Motor neuron (in vitro differentiated cells): ENCODE data around the gene C1QTNF9. TPM values are rescaled to one million over a fixed set of nuclear protein-coding genes. Genes with fewer than 3 reads are reported as not detected.
A peak's percentile ranks its signal among the peaks of the same experiment; 100 is the strongest.
"Not testable (repeated sequence)": the region's sequence is repeated elsewhere in the genome, so short reads cannot be mapped to it uniquely, and the experiment has no call there.

Experiments
- ATAC-seq, 8 experiments: fragments of 200-7000 bp; cut with Tn5 transposase; replicated peaks in 6 of 8; 2 replicates each; pipeline ENCODE4 v1.8.0; 2021; ENCODE audit warnings: mild to moderate bottlenecking in 8 of 8, moderate library complexity in 8 of 8
- H3K27ac ChIP-seq, 2 donors: fragments of 250-450 bp; sonication (Bioruptor Pico); 2 replicates each; pipeline ENCODE4 v1.9.0; 2021; ENCODE audit warnings: antibody characterized with exemption in 2 of 2, mild to moderate bottlenecking in 2 of 2, moderate library complexity in 1 of 2
- H3K4me1 ChIP-seq, 2 donors: fragments of 250-450 bp; sonication (Bioruptor Pico); replicated peaks in 1 of 2; 2 replicates each; pipeline ENCODE4 v1.6.1; 2021; ENCODE audit warnings: antibody characterized with exemption in 2 of 2, mild to moderate bottlenecking in 2 of 2, moderate library complexity in 1 of 2
- H3K4me3 ChIP-seq, 5 donors: fragments of 250-450 bp; sonication (Bioruptor Pico); 2 replicates each; pipeline ENCODE4 v1.9.0; 2021; ENCODE audit warnings: antibody characterized with exemption in 5 of 5, mild to moderate bottlenecking in 5 of 5, moderate library complexity in 4 of 5
- WGBS, 10 experiments: fragments of 450-650 bp; shearing (Covaris generic); methylation state at CpG; one replicate each; pipeline ENCODE4 v1.0.0; 2022; 5-methylcytosine and 5-hydroxymethylcytosine counted together
- in situ Hi-C, 9 experiments: fragments of 400-800 bp; cut with MboI; loops; one replicate each; pipeline ENCODE4 v1.15.0; 2021; ENCODE audit warnings: low sequenced_read_pairs in 9 of 9, low pct_unique_long_range_greater_than_20kb in 2 of 9; ENCODE audit not compliant: unreplicated experiment in 9 of 9
- total RNA-seq, 8 experiments: library from RNA; unstranded; fragments of 300-600 nt; gene quantifications; 2 replicates each; pipeline versions ENCODE4 v1.2.3 to v1.2.4, GENCODE V29; 2022

Gene C1QTNF9
- total RNA-seq, 8 experiments from 2014 or later: 0.20 to 0.31 (median 0.22) TPM; not detected in 5

DNA sequence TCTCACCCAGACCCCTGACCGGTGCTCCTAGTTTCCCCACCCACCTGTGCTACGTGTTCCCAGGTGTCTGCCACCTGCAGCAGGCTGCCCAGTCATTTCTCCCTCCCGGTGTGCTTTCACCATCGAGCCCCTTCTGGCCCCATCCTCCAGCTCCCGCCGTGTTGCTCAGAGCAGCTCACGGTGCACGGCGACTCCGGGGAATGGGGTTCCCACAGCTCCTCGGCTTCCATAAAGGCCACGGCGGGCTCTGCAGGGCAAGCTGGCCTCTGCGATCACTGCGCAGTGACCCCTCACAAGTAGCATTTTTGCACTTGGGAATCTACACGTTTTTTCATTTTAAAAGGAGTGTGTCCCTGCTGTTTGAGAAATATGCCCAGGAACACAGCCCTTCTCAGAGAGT is 49.5 kb downstream of the C1QTNF9 start:
- in situ Hi-C loops: loop anchor here in 1 of 9 experiments (25.0 kb wide), 1 partner anchor 1422 kb away; no protein-coding TSS in a partner anchor
- not testable (repeated sequence) for ATAC-seq, H3K4me3 ChIP-seq, H3K27ac ChIP-seq, H3K4me1 ChIP-seq
- 0 to 74% methylated on average over 1 to 3 of the region's 16 CpGs; no CpG with 5 or more reads in 8 of the 10 experiments for WGBS, 10 experiments

DNA sequence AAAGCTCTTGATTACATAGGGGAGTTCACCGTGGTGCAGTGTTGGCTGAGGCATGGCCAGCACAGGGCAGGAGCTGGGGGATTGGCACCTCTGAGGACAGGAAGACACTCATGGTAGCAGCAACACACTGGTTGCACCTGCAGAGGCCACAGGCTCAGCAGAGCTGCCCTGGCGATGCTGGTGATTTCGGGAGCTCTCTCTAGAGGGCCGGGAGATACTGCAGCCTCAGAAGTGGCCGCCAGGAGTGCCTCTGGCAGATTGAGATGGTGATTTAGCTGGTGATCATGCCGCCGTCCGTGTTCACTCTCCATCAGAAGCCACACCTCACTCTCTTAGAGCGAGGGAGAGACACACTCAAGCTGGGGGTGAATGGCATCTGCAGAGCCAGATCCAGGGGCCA is 49.9 kb downstream of the C1QTNF9 start:
- peak in 1 of 8 experiments; percentile 43 for ATAC-seq
- H3K4me1 ChIP-seq, H3K4me3 ChIP-seq, H3K27ac ChIP-seq: not testable (repeated sequence)
- WGBS, 10 experiments: 7 to 100% methylated on average over 1 to 3 of the region's 9 CpGs; no CpG with 5 or more reads in 8 of the 10 experiments
- in situ Hi-C loops: loop anchor here in 1 of 9 experiments (25.0 kb wide), 1 partner anchor 1422 kb away; no protein-coding TSS in a partner anchor

- ATAC-seq: no peak
- Histone ChIP-seq H3K27ac (no peak overlapping the region), H3K4me1 (no peaks in the 10 kb centered on the region), H3K4me3 (no peak overlapping the region)
- in situ Hi-C loops: loop anchor here in 1 of 9 experiments (25.0 kb wide), 1 partner anchor 1423 kb away; no protein-coding TSS in a partner anchor
- 17 to 93% (median 78%) methylated on average over 1 to 5 of the region's 7 CpGs; no CpG with 5 or more reads in 4 of the 10 experiments for WGBS, 10 experiments
Measured at GRCh38 chr13:24360106-24360505, 50.7 kb downstream of the C1QTNF9 start.

DNA sequence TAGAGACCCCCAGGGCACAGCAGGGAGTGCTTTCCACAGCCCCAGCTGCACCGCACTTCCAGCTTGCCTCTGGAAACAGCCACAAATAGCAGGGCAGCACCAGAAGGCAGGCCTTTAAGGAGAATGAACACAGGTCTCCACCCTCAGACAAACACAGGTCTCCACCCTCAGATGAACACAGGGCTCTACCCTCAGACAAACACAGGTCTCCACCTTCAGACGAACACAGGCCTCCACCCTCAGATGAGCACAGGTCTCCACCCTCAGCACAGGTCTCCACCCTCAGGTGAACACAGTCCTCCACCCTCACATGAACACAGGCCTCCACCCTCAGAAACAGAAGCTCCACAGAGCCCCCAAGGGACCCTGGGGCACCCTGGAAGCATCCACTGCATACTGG is 51.7 kb downstream of the C1QTNF9 start:
- in situ Hi-C loops: loop anchor here in 1 of 9 experiments (25.0 kb wide), 1 partner anchor 1424 kb away; no protein-coding TSS in a partner anchor

GRCh38 chr13:24361852-24362366 is 52.5 kb downstream of the C1QTNF9 start:
- in situ Hi-C loops: loop anchor here in 1 of 9 experiments (25.0 kb wide), 1 partner anchor 1425 kb away; no protein-coding TSS in a partner anchor
- no peak overlapping the region for H3K4me3 ChIP-seq
- no peak overlapping the region for H3K27ac ChIP-seq
- no peak for ATAC-seq
- no peaks in the 10 kb centered on the region for H3K4me1 ChIP-seq
- WGBS, 10 experiments: 75% methylated on average over 2 of the region's 8 CpGs; no CpG with 5 or more reads in 9 of the 10 experiments

More for the DNA sequence above, 51.7 kb downstream of the C1QTNF9 start:
- ATAC-seq: peak in 2 of 8 experiments; percentile 56 to 83
- Histone ChIP-seq H3K27ac (no peak overlapping the region), H3K4me1 (no peaks in the 10 kb centered on the region), H3K4me3 (no peak overlapping the region)
- WGBS, 10 experiments: 0 to 70% (median 60%) methylated on average over 1 to 2 of the region's 2 CpGs; no CpG with 5 or more reads in 7 of the 10 experiments

DNA sequence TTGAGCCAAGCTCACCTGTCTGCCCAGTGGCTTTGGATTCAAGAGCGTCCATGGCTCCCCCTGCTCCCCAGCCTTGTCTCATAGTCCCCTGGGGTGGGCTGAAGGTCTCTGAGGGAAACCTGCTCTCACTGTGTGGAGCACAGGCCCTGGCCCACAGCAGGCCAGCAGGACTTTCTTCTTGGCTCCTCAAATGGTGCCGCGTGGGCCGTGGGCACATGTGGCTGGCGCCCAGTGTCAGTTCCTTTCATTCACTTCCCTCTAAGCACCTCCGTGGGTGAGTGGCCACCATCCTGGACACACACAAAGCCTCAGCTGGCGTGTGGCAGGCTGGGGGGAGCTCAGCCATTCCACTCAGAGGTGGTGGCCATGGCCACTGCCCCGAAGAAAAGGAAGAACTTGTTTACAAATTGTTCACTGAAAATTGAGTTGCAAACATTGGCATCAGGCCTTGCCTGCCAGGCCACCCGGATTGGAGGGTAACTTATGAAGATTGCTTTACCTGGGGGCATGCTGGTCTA is 53.1 kb downstream of the C1QTNF9 start:
- Histone ChIP-seq H3K4me1 (no peaks in the 10 kb centered on the region), H3K27ac (no peak overlapping the region), H3K4me3 (no peak overlapping the region)
- in situ Hi-C loops: loop anchor here in 1 of 9 experiments (25.0 kb wide), 1 partner anchor 1425 kb away; no protein-coding TSS in a partner anchor
- ATAC-seq: peak in 1 of 8 experiments; percentile 76
- 0 to 74% (median 70%) methylated on average over 1 to 7 of the region's 9 CpGs; no CpG with 5 or more reads in 5 of the 10 experiments for WGBS, 10 experiments

- no peak overlapping the region for H3K27ac ChIP-seq
- WGBS, 10 experiments: 67 to 72% methylated on average over 3 to 5 of the region's 9 CpGs; no CpG with 5 or more reads in 8 of the 10 experiments
- H3K4me3 ChIP-seq: no peak overlapping the region
- no peaks in the 10 kb centered on the region for H3K4me1 ChIP-seq
- in situ Hi-C loops: loop anchor here in 1 of 9 experiments (25.0 kb wide), 1 partner anchor 1428 kb away; no protein-coding TSS in a partner anchor
- no peak for ATAC-seq
Measured at GRCh38 chr13:24365191-24365590, 55.8 kb downstream of the C1QTNF9 start.

DNA sequence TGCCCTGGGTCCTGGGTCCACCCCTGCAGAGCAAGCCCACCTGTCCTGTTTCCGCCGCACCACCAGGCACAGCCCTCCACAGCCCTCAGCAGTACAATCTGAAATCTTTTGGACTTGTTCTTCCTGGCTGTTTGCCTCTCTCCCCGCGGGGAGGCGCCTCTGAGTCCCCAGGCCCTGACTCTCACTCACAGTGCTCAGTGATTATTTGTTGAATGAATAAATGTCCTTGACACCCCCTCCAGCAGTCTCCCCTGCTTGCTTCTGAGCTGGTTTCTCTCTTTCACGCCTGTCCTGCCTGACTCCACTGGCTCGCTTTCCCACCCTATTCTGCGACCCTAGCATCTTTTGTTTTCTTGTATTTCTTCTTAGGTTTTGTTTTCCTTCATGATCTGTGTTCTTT is 56.9 kb downstream of the C1QTNF9 start:
- H3K27ac ChIP-seq, H3K4me3 ChIP-seq, H3K4me1 ChIP-seq, ATAC-seq: not testable (repeated sequence)
- in situ Hi-C loops: loop anchor here in 1 of 9 experiments (25.0 kb wide), 1 partner anchor 1429 kb away; no protein-coding TSS in a partner anchor
- 60 to 96% (median 90%) methylated on average over 1 to 6 of the region's 8 CpGs; no CpG with 5 or more reads in 5 of the 10 experiments for WGBS, 10 experiments

DNA sequence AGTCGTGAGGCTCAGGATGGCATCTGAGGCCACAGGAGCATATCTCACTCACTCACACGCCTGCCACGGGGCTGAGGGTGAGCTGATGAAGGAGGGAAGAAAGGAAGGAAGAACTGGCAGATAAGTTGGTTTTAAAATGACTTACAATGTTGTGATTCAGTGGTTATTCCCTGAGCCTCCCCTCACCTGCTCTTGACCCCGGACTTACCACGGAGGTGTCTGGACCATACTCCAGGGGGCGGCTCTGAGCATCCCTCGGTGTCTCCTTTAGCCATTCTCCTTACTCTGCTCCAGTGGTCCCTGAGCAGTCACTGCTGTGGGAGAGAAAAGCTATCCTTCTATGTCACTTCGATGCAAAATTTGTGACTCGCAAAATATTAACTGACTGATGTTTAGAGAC is 61.9 kb downstream of the C1QTNF9 start:
- WGBS, 10 experiments: 40 to 92% (median 72%) methylated on average over 1 to 5 of the region's 9 CpGs; no CpG with 5 or more reads in 2 of the 10 experiments
- ATAC-seq: peak in 1 of 8 experiments; percentile 36
- not testable (repeated sequence) for H3K4me3 ChIP-seq, H3K27ac ChIP-seq, H3K4me1 ChIP-seq
- in situ Hi-C loops: loop anchor here in 1 of 9 experiments (25.0 kb wide), 1 partner anchor 1434 kb away; no protein-coding TSS in a partner anchor

Other genes starting within 250 kb of the C1QTNF9 start
- 10 to 100 TPM in 3 of 8 experiments, 1 to 10 TPM in 5; 1.3 to 25.2 (median 8.8) TPM for gene SPATA13, start 148.9 kb upstream of the C1QTNF9 start, total RNA-seq
- 10 to 100 TPM in 7 of 8 experiments, 1 to 10 TPM in 1; 9.1 to 39.9 (median 18.2) TPM for gene PARP4, start 203.2 kb downstream of the C1QTNF9 start, total RNA-seq